Large intestine (tissue), 3 donors: Measurements from ENCODE around the gene GH2. TPM values are rescaled to one million over a fixed set of nuclear protein-coding genes. Genes with fewer than 3 reads are reported as not detected.
A peak's percentile ranks its signal among the peaks of the same experiment; 100 is the strongest.
"Not testable (repeated sequence)": the region's sequence is repeated elsewhere in the genome, so short reads cannot be mapped to it uniquely, and the experiment has no call there.

Experiments
- DNase-seq, 2 donors: peaks; one replicate each; pipeline versions ENCODE4 v3.0.0 to v3.0.0-alpha.2; 2013
- H3K27ac ChIP-seq: one replicate; pipeline ENCODE4 v1.5.1; 2013; ENCODE audit warnings: low read length
- H3K27me3 ChIP-seq: 2 replicates; pipeline ENCODE4 v1.6.1; 2013; ENCODE audit warnings: low read length; ENCODE audit not compliant: control insufficient read depth, insufficient read depth
- H3K36me3 ChIP-seq: 2 replicates; pipeline ENCODE4 v1.6.1; 2013; ENCODE audit warnings: low read length; ENCODE audit not compliant: control insufficient read depth, insufficient read depth
- H3K4me1 ChIP-seq: one replicate; pipeline ENCODE4 v1.6.1; 2013; ENCODE audit warnings: low read length; ENCODE audit not compliant: control insufficient read depth, insufficient read depth
- H3K4me3 ChIP-seq: one replicate; pipeline ENCODE4 v1.5.1; 2013; ENCODE audit warnings: low read length
- H3K9me3 ChIP-seq: one replicate; pipeline ENCODE4 v1.6.1; 2013; ENCODE audit warnings: mild to moderate bottlenecking, low read depth, low read length, moderate library complexity; ENCODE audit not compliant: control insufficient read depth
- WGBS: methylation state at CpG from one replicate; pipeline ENCODE4 v1.1.5; 2013; ENCODE audit warnings: low lambda C conversion rate; ENCODE audit not compliant: insufficient coverage; 5-methylcytosine and 5-hydroxymethylcytosine counted together
- polyA plus RNA-seq: library from polyadenylated mRNA; unstranded; fragments of 120-200 nt; gene quantifications from one replicate; pipeline ENCODE4 v1.2.1, GENCODE V29; 2013

The GH2 gene
- polyA plus RNA-seq, 1 donor: not detected

- H3K27me3 ChIP-seq, H3K4me3 ChIP-seq, H3K36me3 ChIP-seq, DNase-seq, H3K27ac ChIP-seq, H3K4me1 ChIP-seq, H3K9me3 ChIP-seq: not testable (repeated sequence)
- no CpG with 5 or more reads among the region's 5 CpGs for WGBS
Observed at GRCh38 chr17:63920779-63921178, 39.0 kb upstream of the GH2 start.

- H3K9me3 ChIP-seq, H3K4me3 ChIP-seq, H3K36me3 ChIP-seq, H3K4me1 ChIP-seq, H3K27me3 ChIP-seq, DNase-seq, H3K27ac ChIP-seq: not testable (repeated sequence)
- no CpG with 5 or more reads among the region's 6 CpGs for WGBS
Observed at GRCh38 chr17:63920050-63920449, 38.3 kb upstream of the GH2 start.

- no CpG with 5 or more reads among the region's 8 CpGs for WGBS
- peak; percentile 40 to 44 for DNase-seq
- H3K27ac ChIP-seq: no peak overlapping the region
- H3K4me3 ChIP-seq: no peak overlapping the region
- H3K27me3 ChIP-seq: peaks cover 4% of the 10 kb centered on the region
- H3K36me3 ChIP-seq: no peaks in the 10 kb centered on the region
- H3K9me3 ChIP-seq: no peaks in the 10 kb centered on the region
- no peaks in the 10 kb centered on the region for H3K4me1 ChIP-seq
Observed at GRCh38 chr17:63919311-63919723, 37.6 kb upstream of the GH2 start.

- not testable (repeated sequence) for DNase-seq, H3K4me1 ChIP-seq, H3K36me3 ChIP-seq, H3K27me3 ChIP-seq, H3K9me3 ChIP-seq, H3K27ac ChIP-seq, H3K4me3 ChIP-seq
- 60% methylated on average over 1 of the region's 10 CpGs for WGBS
Observed at GRCh38 chr17:63918789-63919305, 37.1 kb upstream of the GH2 start, which contains the start of gene GH1. Gene GH1, minus strand, starts transcription at chr17:63918839. Its CDS starts 63 bp downstream, at chr17:63918776.

- Histone ChIP-seq H3K36me3 (no peaks in the 10 kb centered on the region), H3K4me1 (no peaks in the 10 kb centered on the region), H3K27me3 (peaks cover 4% of the 10 kb centered on the region), H3K4me3 (no peak overlapping the region), H3K9me3 (no peaks in the 10 kb centered on the region), H3K27ac (no peak overlapping the region)
- no CpG with 5 or more reads among the region's 10 CpGs for WGBS
- DNase-seq: no peak
Observed at GRCh38 chr17:63918305-63918704, 36.6 kb upstream of the GH2 start.

- no peaks in the 10 kb centered on the region for H3K36me3 ChIP-seq
- H3K9me3 ChIP-seq: no peaks in the 10 kb centered on the region
- peaks cover 4% of the 10 kb centered on the region for H3K27me3 ChIP-seq
- DNase-seq: no peak
- H3K4me3 ChIP-seq: no peak overlapping the region
- H3K4me1 ChIP-seq: no peaks in the 10 kb centered on the region
- no CpG with 5 or more reads among the region's 13 CpGs for WGBS
- H3K27ac ChIP-seq: no peak overlapping the region
Observed at GRCh38 chr17:63917646-63918045, 35.9 kb upstream of the GH2 start.

GRCh38 chr17:63917206-63917605 is 35.5 kb upstream of the GH2 start:
- WGBS: no CpG with 5 or more reads among the region's 11 CpGs
- H3K27me3 ChIP-seq, H3K27ac ChIP-seq, H3K4me1 ChIP-seq, DNase-seq, H3K9me3 ChIP-seq, H3K36me3 ChIP-seq, H3K4me3 ChIP-seq: not testable (repeated sequence)

- Histone ChIP-seq H3K9me3 (no peaks in the 10 kb centered on the region), H3K4me1 (no peaks in the 10 kb centered on the region), H3K27ac (no peak overlapping the region), H3K27me3 (peaks cover 4% of the 10 kb centered on the region), H3K4me3 (no peak overlapping the region), H3K36me3 (no peaks in the 10 kb centered on the region)
- DNase-seq: no peak
- 50% methylated on average over 1 of the region's 12 CpGs for WGBS
Observed at GRCh38 chr17:63916566-63917185, 34.9 kb upstream of the GH2 start.

- H3K4me1 ChIP-seq, H3K27me3 ChIP-seq, H3K36me3 ChIP-seq, H3K4me3 ChIP-seq, H3K27ac ChIP-seq, H3K9me3 ChIP-seq, DNase-seq: not testable (repeated sequence)
- WGBS: 100% methylated on average over 1 of the region's 10 CpGs
Observed at GRCh38 chr17:63915753-63916152, 34.0 kb upstream of the GH2 start.

GRCh38 chr17:63914471-63914870 is 32.7 kb upstream of the GH2 start:
- no peaks in the 10 kb centered on the region for H3K36me3 ChIP-seq
- no CpG with 5 or more reads among the region's 7 CpGs for WGBS
- H3K27me3 ChIP-seq: peaks cover 13% of the 10 kb centered on the region
- H3K4me1 ChIP-seq: no peaks in the 10 kb centered on the region
- H3K4me3 ChIP-seq: no peak overlapping the region
- DNase-seq: no peak
- H3K27ac ChIP-seq: no peak overlapping the region
- H3K9me3 ChIP-seq: no peaks in the 10 kb centered on the region

GRCh38 chr17:63911657-63912100 is 29.9 kb upstream of the GH2 start:
- H3K27ac ChIP-seq: no peak overlapping the region
- WGBS: no CpG with 5 or more reads among the region's 8 CpGs
- DNase-seq: no peak
- peaks cover 9% of the 10 kb centered on the region for H3K27me3 ChIP-seq
- H3K4me3 ChIP-seq: no peak overlapping the region
- H3K4me1 ChIP-seq: no peaks in the 10 kb centered on the region
- no peaks in the 10 kb centered on the region for H3K36me3 ChIP-seq
- H3K9me3 ChIP-seq: no peaks in the 10 kb centered on the region
